GM18526 (cell line): ENCODE measurements around the gene HTR6.

ENCODE experiments used
- POLR2A ChIP-seq: IDR thresholded peaks from 3 replicates; pipeline ENCODE4 v1.6.1; 2011; ENCODE audit not compliant: insufficient read length; ENCODE audit errors: extremely low read depth

HTR6 gene

DNA sequence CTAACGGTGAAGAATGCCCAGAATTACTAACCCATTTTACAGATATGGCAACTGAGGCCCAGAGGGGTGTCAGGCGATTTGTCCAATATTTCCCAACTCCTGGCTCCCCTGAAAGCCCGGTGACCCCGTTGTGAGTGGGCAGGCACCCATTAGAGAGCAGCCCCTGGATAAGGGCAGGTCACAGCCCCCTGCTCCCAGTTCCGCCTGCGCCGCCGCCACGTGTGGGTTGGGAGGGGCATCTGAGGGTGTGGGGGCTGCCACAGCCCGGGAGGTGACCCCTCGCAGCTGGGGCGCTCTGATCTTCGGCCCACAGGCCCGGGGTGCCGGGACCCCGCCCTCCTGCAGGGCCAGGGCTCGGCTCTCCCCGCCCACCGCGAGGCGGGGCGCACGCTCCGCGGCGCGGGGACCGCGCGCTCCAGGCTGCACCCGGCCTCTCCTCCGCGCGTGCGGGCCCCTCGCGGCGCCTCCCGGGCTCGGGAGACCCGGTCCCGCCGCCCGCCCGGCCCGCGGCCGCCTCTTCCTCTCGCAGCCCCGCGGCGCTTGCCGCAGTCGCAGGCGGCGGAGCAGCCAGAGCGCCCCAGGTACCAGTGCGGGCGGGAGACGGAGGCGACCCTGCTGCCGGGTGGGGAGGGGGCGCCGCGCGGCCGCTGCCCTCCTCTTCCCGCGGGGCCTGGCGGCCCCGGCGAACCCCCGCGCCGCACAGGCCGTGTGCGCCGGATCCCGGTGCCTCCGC, at the start of gene HTR6:
TSS of gene HTR6 (plus strand) at position 423 of the 733 bp plus-strand sequence. CDS start 879 bp downstream, outside the sequence.
- no peak for TF ChIP-seq POLR2A

DNA sequence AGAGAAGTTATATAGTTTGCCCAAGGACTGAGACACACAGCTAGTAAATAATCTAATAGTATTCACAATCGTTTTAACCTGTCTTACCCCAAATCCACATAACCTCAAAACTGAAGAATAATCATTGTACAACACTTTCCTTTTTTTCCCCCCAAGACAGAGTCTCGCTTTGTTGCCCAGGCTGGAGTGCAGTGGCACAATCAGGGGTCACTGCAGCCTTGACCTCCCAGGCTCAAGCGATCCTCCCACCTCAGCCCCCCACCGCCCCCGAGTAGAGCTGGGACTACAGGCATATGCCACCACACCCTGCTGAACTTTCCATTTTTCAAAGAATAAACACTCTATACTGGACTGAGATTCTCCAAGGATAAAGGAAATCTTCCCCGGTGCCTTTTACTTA, 49.2 kb upstream of the HTR6 start:
- no peak for TF ChIP-seq POLR2A

DNA sequence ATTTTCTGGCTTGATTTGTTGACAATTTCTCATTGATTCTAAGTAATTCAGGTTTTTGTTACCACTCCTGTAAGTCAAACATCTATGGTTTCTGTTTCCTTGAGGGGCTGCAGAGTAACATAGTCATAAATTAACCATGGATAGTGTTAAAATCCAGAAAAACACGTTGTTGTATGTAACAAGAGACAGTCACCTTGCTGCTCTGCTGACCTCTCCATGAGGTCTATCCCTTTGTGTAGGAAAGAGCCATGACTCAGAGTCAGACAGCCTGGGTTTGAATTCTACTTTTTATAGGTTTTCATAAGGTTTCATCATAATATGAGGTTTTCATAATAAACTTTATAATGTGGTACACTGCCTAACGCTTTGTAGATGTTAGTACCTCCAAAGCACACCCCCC, 48.2 kb upstream of the HTR6 start:
- no peak for TF ChIP-seq POLR2A

DNA sequence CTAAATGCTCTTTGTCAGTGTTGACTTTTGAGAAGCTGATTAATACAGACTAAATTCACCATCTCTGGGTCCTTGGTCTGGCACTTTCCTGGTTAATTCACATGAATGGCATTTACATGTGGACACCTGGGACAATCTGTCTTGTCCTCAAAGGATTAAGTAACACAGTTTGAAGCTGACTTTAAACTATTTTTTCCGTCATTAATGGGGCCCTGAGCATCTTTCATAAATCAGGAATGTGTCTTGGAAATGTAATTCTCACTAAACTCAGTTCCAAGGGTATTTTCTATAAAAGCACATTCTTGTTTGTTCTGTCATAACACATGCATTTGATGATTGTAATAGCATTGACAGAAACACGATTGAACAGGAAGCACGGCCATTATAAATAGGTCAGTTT, 47.3 kb upstream of the HTR6 start:
- no peak for TF ChIP-seq POLR2A

DNA sequence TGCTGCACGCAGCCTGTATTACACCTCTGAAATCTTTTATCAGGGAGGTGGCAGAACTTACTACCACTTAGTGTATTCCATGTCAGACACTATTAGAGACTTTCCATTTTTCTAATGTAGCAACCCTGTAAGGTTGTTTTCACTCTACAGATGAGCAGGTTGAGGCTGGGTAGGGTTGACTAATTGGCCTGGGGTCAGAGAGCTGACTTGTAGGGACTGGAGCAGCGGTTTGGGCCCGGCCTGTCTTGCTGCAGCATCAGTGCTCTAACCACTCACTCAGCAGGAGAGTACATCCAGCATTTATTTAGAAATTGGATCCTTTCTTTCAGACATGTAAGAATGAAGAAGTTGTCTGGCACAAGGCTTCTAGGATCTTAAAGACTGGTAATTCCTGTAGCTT, 46.2 kb upstream of the HTR6 start:
- TF ChIP-seq POLR2A: no peak

DNA sequence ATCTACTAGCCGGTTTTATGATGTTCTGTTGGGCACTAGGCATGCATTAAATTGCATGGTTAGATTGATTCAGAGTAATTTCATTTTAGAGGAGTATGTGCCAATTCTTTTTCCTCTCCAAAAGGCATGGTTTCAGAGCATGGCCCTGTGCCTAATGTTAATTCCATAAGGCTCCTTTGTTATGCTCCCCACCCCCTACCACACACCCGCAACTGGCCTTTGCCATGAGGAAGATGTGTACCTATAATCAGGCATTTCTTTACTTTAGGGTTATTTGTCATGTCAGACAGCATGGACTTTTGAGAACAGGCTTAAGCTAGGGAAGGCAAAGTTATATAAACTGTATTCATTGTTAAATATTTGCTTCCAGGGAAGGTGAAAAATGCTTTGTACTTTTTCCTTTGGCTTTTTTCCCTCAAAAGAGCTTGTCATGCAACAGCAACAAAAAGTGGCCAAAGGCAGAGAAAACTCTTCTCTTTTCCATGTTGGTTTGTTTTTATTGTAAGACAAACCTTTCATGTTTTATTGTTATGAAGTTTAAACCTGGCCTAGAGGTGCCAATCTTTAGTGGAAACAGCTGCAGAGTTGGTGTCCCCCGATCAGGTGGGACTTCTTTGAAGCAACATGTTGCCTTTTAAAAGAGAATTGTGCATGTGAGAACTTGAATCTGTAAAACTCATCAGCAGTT, 44.8 kb upstream of the HTR6 start:
- TF ChIP-seq POLR2A: no peak

DNA sequence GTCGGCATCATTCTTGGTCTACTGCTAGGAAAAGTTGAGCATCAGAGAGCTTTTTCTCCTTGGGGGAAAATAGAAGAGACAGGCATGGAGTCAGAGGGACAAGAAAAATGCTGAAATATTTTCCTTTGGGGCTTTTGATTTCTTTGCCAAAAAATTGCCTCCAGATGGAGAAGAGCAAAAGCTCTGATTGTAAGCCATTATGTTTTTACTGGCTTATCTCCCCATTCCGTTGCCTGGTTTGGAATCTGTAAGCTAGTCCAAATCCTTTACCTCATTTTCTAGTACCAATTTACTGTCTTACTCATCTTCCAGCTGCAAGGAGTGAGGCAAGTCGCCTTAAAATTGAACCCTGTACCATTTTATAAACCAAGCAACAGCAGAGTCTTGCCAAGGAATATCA, 43.9 kb upstream of the HTR6 start:
- no peak for TF ChIP-seq POLR2A

DNA sequence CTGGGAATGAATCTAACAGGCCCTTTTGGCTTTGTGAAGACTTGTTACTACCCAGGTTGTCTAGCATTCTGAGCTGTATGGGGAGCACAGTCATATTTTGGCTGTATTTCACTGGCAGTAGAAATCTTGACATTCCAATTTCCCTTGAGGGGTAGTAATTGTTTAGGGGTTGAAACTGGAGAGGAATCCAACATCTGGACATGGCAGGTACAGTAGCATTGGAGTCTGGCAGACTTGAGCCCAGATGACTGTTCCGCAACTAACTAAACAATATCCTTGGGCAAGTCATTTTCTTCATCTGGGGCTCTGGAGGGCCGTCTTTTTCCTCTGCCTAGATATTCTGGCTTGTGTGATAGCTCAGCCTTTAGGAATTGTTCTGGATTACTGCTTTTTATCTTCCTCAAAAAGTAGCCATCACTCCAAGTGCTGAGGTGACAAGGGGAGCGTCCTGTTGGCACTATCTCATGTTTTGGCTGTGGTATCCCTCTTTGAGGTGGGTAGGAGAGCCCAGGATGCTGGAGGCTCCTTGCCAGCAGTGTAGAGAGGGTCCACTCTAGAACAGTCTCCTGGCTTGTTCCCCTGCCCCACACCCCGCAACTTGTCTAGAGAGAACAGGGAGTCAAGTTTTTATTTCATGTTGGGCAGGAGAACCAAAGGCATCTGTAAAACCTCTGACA, 43.3 kb upstream of the HTR6 start:
- no peak for TF ChIP-seq POLR2A

DNA sequence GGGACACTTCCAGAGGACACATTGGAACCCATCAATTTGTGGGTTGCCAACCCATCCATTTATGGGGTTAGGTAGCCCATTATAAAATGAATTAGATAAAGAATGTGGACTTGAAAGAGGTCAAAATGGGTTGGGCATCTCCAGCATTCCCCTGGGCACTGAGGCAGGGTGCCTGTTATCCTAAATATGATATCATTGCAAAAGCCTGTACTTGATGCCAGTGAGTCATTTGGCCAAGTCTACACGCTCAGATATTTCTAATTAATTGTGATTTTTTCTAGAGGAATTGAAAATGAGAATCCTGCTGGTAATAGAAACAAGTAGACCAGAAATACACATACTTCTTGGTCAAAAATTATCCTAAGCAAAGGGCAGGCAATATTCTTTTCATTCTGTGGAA, 42.5 kb upstream of the HTR6 start:
- TF ChIP-seq POLR2A: no peak

DNA sequence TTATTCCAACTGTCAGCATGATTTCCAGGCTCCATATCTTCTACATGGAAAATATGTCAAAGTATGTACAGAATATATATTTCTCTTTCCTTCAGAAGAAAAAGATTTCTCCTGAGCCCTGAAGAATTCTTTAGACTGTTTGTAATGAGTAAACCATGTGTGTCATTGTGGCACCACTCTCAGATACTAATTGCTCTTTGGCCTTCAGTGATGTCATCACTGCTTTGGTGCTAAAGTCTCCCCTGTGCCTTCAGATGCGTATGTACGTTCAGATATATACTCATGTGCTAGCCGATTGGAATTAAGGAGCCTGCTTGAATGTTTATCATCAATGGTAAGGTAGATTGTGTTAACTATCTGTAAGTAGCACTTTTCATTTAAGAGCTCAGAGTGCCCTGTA, 41.2 kb upstream of the HTR6 start:
- TF ChIP-seq POLR2A: no peak

DNA sequence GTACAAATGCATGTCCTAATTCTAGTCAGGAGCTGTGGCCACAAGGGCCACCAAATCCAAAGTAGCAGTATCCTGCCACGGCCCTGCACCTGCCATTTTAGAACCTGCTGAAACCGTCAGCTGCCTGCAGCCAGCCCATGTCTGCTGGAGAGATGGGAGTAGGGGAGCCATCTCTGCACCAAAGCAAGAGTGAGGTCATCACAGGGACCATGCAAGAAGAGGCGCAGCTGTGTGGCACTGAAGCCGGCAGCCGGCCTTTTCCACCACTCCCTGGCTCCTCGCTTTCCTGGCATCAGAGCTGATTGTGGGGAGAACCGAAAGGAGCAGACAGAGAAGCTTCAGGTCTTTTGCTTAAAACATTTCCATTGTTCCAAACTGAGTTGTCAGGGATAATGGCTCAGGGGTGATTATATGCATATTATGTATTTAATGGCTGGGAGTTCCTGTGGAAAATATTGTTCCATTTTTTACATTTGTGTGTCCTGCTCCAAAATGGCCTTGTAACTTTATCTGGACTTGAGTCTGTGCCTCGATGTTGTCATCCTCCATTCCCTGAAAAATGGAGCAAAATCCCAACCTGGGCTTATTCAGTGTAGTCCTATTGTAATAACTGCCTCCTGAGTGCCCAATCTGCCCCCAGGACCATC, 39.3 kb upstream of the HTR6 start:
- no peak for TF ChIP-seq POLR2A

DNA sequence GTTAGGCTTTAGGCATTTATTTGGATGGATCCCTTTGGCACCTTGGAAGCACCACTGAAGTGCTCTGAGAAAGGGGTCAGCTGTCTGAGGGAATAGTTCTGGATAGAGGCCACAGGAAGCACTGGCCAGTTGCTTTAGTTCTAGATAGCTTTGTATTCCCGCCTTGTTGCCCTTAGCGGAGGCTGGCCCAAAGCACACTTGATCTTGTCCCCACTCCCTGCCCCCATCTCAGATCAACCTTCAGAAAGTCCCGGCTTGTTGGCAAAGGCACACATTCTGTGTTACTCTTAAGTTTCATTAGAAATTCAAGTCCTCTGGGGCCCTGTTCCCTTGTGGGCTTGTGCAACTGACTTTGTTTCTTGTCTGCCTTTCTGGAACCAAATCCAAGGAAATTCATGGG, 35.8 kb upstream of the HTR6 start:
- no peak for TF ChIP-seq POLR2A

DNA sequence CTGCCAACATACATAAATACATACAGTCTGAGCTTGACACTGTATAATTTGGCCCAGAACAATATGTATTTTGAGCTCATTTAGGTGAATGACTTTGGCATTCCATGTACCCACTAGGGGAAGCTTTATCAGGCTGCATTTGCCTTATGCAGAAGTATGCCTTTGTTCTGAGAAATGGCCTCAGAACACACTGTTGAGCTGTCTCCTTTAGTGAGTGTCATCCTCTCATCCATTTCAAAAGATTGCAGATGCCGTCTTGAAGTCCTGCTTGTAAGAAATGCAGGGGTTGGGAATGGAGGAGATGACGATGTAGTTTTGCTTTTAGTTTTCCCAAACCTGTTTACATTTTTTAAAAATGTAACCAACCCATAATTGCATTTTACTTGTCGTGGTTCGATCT, 35.3 kb upstream of the HTR6 start:
- no peak for TF ChIP-seq POLR2A

DNA sequence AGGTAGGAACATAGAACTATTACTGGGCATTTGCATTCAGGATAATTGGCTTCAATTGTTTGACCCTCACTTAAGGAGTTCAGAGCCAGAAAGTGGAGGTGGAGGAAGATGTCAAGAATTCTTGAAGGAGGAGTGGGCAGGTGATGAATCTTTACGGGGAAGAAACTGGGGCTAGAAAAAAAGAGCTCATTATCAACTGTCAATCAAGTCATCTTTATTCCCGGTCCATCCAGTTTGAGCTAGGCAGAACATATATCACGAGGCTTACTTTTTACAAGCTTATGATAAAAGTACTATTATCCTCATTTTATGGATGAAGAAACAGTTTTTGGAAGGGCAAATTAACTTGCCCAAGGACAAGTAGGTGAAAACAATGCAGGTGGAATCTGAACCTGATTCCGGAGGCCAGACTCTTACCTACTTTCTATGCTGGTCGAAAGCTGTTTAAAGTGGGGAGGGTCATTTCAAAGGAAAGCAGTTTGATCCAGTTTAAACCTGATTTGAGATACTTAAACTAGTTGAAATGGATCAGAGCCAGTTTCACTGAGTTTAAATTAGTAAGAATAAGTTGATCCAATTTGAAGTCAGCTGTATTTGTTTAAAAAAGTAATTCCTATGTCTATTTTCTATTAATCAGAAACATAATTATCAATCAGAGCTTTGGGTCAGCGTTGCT, 33.8 kb upstream of the HTR6 start:
- TF ChIP-seq POLR2A: no peak

DNA sequence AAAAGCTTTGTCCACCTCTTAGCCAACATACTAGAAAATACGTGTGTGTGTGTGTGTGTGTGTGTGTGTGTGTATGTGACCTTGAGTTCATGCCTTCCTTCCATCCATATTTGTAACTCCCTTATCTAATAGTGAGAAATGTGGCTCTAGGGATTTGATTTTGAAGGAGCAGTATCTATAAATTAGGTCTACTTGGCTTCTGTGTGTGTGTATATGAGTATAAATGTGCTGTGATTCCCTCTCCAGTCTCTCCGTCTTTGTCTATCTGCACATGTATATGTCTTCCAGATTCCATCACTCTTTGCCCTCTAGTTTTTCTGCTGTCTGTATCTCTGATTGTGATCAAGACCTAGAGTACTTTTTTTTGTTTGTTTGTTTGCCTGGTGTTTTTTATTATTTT, 32.5 kb upstream of the HTR6 start:
- no peak for TF ChIP-seq POLR2A

DNA sequence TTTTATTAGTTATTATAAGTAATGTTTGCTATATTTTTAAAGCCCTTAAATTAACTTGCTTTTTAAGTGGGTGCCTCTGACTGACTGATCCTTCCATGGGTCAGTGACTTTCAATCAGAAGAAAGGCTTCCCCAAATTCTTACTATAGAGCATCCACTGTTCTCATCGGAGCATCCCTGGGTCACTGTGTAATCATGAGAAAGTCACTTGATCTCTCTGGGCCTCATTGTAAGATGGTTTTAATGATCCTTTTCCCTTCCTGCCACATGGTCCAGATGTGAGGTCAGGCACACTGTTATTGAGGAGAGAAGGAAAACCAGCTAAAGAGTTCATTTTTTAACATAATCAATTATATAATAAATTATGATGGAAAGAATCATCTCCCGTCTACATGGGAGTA, 31.6 kb upstream of the HTR6 start:
- no peak for TF ChIP-seq POLR2A

DNA sequence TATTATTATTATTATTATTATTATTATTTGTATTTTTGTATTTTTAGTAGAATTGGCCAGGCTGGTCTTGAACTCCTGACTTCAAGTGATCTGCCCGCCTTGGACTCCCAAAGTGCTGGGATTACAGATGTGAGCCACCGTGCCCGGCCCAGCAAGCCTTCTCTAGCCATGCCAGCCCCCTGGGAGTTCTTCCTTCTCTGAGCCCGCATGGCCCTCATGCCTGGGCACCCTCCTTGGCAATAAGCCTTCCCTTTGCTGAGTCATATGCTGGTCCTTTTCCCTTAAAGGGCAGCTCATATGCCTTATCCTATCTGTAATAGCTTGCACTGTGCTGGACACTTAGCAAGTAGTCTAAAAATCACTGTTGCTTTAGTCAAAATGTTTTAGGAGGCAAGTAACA, 29.0 kb upstream of the HTR6 start:
- no peak for TF ChIP-seq POLR2A
